ENCODE data around the gene CYTH1. TPM values are rescaled to one million over a fixed set of nuclear protein-coding genes. Genes with fewer than 3 reads are reported as not detected.

CYTH1 gene
- total and polyA plus RNA-seq, 10 of the 15 experiments (the other 5 are each of a cell fraction or from before 2014, with no cell fraction given), result 6.6 to 188 (median 145) TPM

- no peak for FAIRE-seq
- Histone ChIP-seq H3K9me3 (replicated peaks; ENCODE audit: control insufficient read depth, insufficient read depth, low read length) (no peaks in the 10 kb centered on the region), H2AFZ (ENCODE audit: control insufficient read depth, low read depth, low read length) (no peak overlapping the region), H3K36me3 (ENCODE audit: control insufficient read depth in 2 of 2, insufficient read depth in 2 of 2, low read length in 1 of 2) (peaks cover 32 to 53% of the 10 kb centered on the region in 2 experiments), H4K20me1 (ENCODE audit: control insufficient read depth, insufficient read depth) (no peaks in the 10 kb centered on the region; the same call in 1 of the 2 replicates), H3K79me2 (ENCODE audit: control insufficient read depth, insufficient read depth, low read length) (no peaks in the 10 kb centered on the region; the same call in none of the 2 replicates), H3K9ac (ENCODE audit: control insufficient read depth, insufficient read depth, low read length) (no peak overlapping the region), H3K4me1 (ENCODE audit: control insufficient read depth, insufficient read depth, low read length) (no peaks in the 10 kb centered on the region), H3K27ac (ENCODE audit: control insufficient read depth, insufficient read depth) (no peak overlapping the region), H3K27me3 (replicated peaks in 1 of 2; ENCODE audit: control insufficient read depth in 2 of 2, insufficient read depth in 2 of 2, low read length in 1 of 2) (no peaks in the 10 kb centered on the region), H3K4me3 (no peak overlapping the region), H3K4me2 (ENCODE audit: control insufficient read depth, insufficient read depth) (no peak overlapping the region)
- TF ChIP-seq IKZF1 (conservative IDR thresholded peaks at IDR 0.05) (peak; percentile 25; the same call in 1 of the 2 replicates), HCFC1 (IDR thresholded peaks at IDR 0.05; ENCODE audit: low read length) (no peak), SPI1 (IDR thresholded peaks at IDR 0.05; ENCODE audit: borderline replicate concordance, insufficient read depth, low read depth, low read length) (peak; percentile 48; the same call in 1 of the 2 replicates), RUNX3 (IDR thresholded peaks at IDR 0.05; ENCODE audit: low read length) (0 out of 2 replicates have a peak, but pooled peaks have one; percentile 6)
- ChIA-PET CTCF (no interaction called here), RAD21 (ENCODE audit: unreplicated experiment) (interaction anchor here (1.0 kb wide), 1 partner anchor 105 kb away, joined by 4 read pairs; no protein-coding TSS in a partner anchor), POLR2A (interaction anchor here (0.6 kb wide), 1 partner anchor 86 kb away, joined by 3 read pairs; no protein-coding TSS in a partner anchor), SMC1A (ENCODE audit: uncharacterized antibody, unreplicated experiment) (interaction anchor here (0.7 kb wide), 1 partner anchor 43 kb away, joined by 3 read pairs; no protein-coding TSS in a partner anchor)
- peak; percentile 62 for ATAC-seq
- intact Hi-C loops (cut with micrococcal nuclease; ENCODE audit: unreplicated experiment), result no loop called here
- WGBS (ENCODE audit: insufficient coverage, insufficient replicate concordance, low lambda C conversion rate, missing lambda C conversion rate), result 88% methylated on average over 17 of the region's 21 CpGs
- in situ Hi-C loops (cut with MboI), result no loop called here
- no TSS peak for BruUV-seq (replicated peaks)
- DNase-seq (ENCODE audit: low read depth, low spot score), result no peak
Measured at GRCh38 chr17:78826836-78827509, 44.9 kb upstream of the CYTH1 start.

- ChIA-PET POLR2A (interaction anchor here (0.6 kb wide), 1 partner anchor 87 kb away, joined by 3 read pairs; no protein-coding TSS in a partner anchor), CTCF (no interaction called here), SMC1A (ENCODE audit: uncharacterized antibody, unreplicated experiment) (no interaction called here), RAD21 (ENCODE audit: unreplicated experiment) (no interaction called here)
- H3K36me3 ChIP-seq (ENCODE audit: control insufficient read depth in 2 of 2, insufficient read depth in 2 of 2, low read length in 1 of 2), result peaks cover 37 to 53% of the 10 kb centered on the region in 2 experiments
- DNase-seq (ENCODE audit: low read depth, low spot score) (no peak), ATAC-seq (no peak), FAIRE-seq (no peak)
- no peak overlapping the region for H3K27ac ChIP-seq (ENCODE audit: control insufficient read depth, insufficient read depth)
- BruUV-seq (replicated peaks), result no TSS peak
- no peak overlapping the region for H3K9ac ChIP-seq (ENCODE audit: control insufficient read depth, insufficient read depth, low read length)
- H3K4me3 ChIP-seq, result no peak overlapping the region
- no peak overlapping the region for H3K4me2 ChIP-seq (ENCODE audit: control insufficient read depth, insufficient read depth)
- in situ Hi-C loops (cut with MboI), result no loop called here
- 91% methylated on average over 5 of the region's 5 CpGs for WGBS (ENCODE audit: insufficient coverage, insufficient replicate concordance, low lambda C conversion rate, missing lambda C conversion rate)
- H2AFZ ChIP-seq (ENCODE audit: control insufficient read depth, low read depth, low read length), result no peak overlapping the region
- no peaks in the 10 kb centered on the region for H3K9me3 ChIP-seq (replicated peaks; ENCODE audit: control insufficient read depth, insufficient read depth, low read length)
- H3K4me1 ChIP-seq (ENCODE audit: control insufficient read depth, insufficient read depth, low read length), result no peaks in the 10 kb centered on the region
- H3K79me2 ChIP-seq (ENCODE audit: control insufficient read depth, insufficient read depth, low read length), result no peaks in the 10 kb centered on the region; the same call in none of the 2 replicates
- no peaks in the 10 kb centered on the region; the same call in 1 of the 2 replicates for H4K20me1 ChIP-seq (ENCODE audit: control insufficient read depth, insufficient read depth)
- H3K27me3 ChIP-seq (replicated peaks in 1 of 2; ENCODE audit: control insufficient read depth in 2 of 2, insufficient read depth in 2 of 2, low read length in 1 of 2), result no peaks in the 10 kb centered on the region
- intact Hi-C loops (cut with micrococcal nuclease; ENCODE audit: unreplicated experiment), result no loop called here
- TF ChIP-seq BRCA1 (IDR thresholded peaks at IDR 0.05; ENCODE audit: low read depth, low read length) (no peak), ZBTB11 (CRISPR knock-in tag; IDR thresholded peaks at IDR 0.05) (no peak), STAT1 (conservative IDR thresholded peaks at IDR 0.05) (no peak), LARP7 (IDR thresholded peaks at IDR 0.05) (no peak), TBL1XR1 (IDR thresholded peaks at IDR 0.05; ENCODE audit: low read depth, low read length) (no peak), FOXM1 (IDR thresholded peaks at IDR 0.05; ENCODE audit: low read depth, low read length) (no peak), SMAD1 (IDR thresholded peaks at IDR 0.05; ENCODE audit: low read depth, partially characterized antibody) (no peak), RUNX3 (IDR thresholded peaks at IDR 0.05; ENCODE audit: low read length) (no peak), YY1 (IDR thresholded peaks at IDR 0.05; ENCODE audit: low read depth, low read length) (no peak), SRF (IDR thresholded peaks at IDR 0.05; ENCODE audit: low read depth in 2 of 2, low read length in 2 of 2) (no peak), RCOR1 (conservative IDR thresholded peaks at IDR 0.05; ENCODE audit: low read depth, low read length) (no peak), KDM1A (IDR thresholded peaks at IDR 0.05; ENCODE audit: borderline replicate concordance) (no peak)
Measured at GRCh38 chr17:78826421-78826820, 44.3 kb upstream of the CYTH1 start.

Measured in GM12878 (cell line).